K562 (cell line): ENCODE results near the gene SND1. TPM values are rescaled to one million over a fixed set of nuclear protein-coding genes. Genes with fewer than 3 reads are reported as not detected.

Experiments
- E2F8 ChIP-seq: fragments of 450-650 bp; IDR thresholded peaks from 2 replicates; pipeline ENCODE4 v1.7.1; 2018; ENCODE audit warnings: mild to moderate bottlenecking, low read depth; ENCODE audit not compliant: partially characterized antibody
- EHMT2 ChIP-seq: fragments of 450-650 bp; IDR thresholded peaks from 2 replicates; pipeline ENCODE4 v1.6.1; 2018; ENCODE audit warnings: antibody characterized with exemption
- GTF2E2 ChIP-seq: fragments of 200-800 bp; sonication (Bioruptor generic); IDR thresholded peaks from 2 replicates; pipeline ENCODE4 v1.6.1; 2016; ENCODE audit warnings: missing genetic modification characterization, missing compliant biosample characterization
- HBP1 ChIP-seq: fragments of 450-650 bp; formaldehyde crosslinking; IDR thresholded peaks from 2 replicates; pipeline ENCODE4 v1.4.0; 2022; ENCODE audit warnings: missing genetic modification characterization
- HLTF ChIP-seq: fragments of 450-650 bp; IDR thresholded peaks from 2 replicates; pipeline ENCODE4 v1.6.1; 2016
- HMG20A ChIP-seq: fragments of 450-650 bp; formaldehyde crosslinking; conservative IDR thresholded peaks from 2 replicates; pipeline ENCODE4 v1.4.0; 2020; ENCODE audit warnings: mild to moderate bottlenecking, mixed read lengths
- HNRNPH1 ChIP-seq: fragments of 200-400 bp; formaldehyde crosslinking; optimal IDR thresholded peaks from 2 replicates; pipeline ENCODE3; 2017; ENCODE audit warnings: low read depth, mild to moderate bottlenecking, low read length, moderate library complexity
- KLF16 ChIP-seq: IDR thresholded peaks from 2 replicates; pipeline ENCODE4 v1.6.1; 2016; ENCODE audit warnings: antibody characterized with exemption
- MEIS2 ChIP-seq: fragments of 450-650 bp; IDR thresholded peaks from 2 replicates; pipeline ENCODE4 v1.6.1; 2014; ENCODE audit warnings: mild to moderate bottlenecking; ENCODE audit not compliant: partially characterized antibody
- NFXL1 ChIP-seq: fragments of 450-650 bp; formaldehyde crosslinking; IDR thresholded peaks from 2 replicates; pipeline ENCODE4 v1.4.0; 2021; ENCODE audit warnings: mild to moderate bottlenecking
- POLR3G ChIP-seq: IDR thresholded peaks from 2 replicates; pipeline ENCODE4 v1.6.1; 2011; ENCODE audit not compliant: insufficient read length, insufficient replicate concordance; ENCODE audit errors: extremely low read depth
- RBM15 ChIP-seq: fragments of 200-400 bp; formaldehyde crosslinking; IDR thresholded peaks from 2 replicates; pipeline ENCODE4 v1.6.1; 2018; ENCODE audit warnings: mild to moderate bottlenecking, low read length, moderate library complexity; ENCODE audit not compliant: insufficient read depth
- SMAD3 ChIP-seq: fragments of 450-650 bp; formaldehyde crosslinking; conservative IDR thresholded peaks from 2 replicates; pipeline ENCODE4 v1.4.0; 2020; ENCODE audit warnings: mild to moderate bottlenecking
- SMAD4 ChIP-seq: fragments of 250-450 bp; sonication (Bioruptor Pico); conservative IDR thresholded peaks from 2 replicates; pipeline ENCODE4 v1.8.0; 2021; ENCODE audit warnings: inconsistent platforms, mild to moderate bottlenecking, moderate library complexity
- TEAD1 ChIP-seq, 2 experiments: fragments of 450-650 bp in 1 of 2; sonication (generic) in 1 of 2; formaldehyde crosslinking; IDR thresholded peaks; 2 replicates each; pipeline versions ENCODE4 v1.4.0 to v1.8.0; 2020 to 2022; ENCODE audit warnings: mild to moderate bottlenecking in 2 of 2, missing genetic modification reagents in 1 of 2
- USF2 ChIP-seq: sonication (generic); formaldehyde crosslinking; IDR thresholded peaks from 2 replicates; pipeline ENCODE4 v1.5.0; 2020; ENCODE audit warnings: missing genetic modification reagents
- WHSC1 ChIP-seq: IDR thresholded peaks from one replicate; pipeline ENCODE4 v1.6.1; 2012; ENCODE audit warnings: low read length, control low read depth, inconsistent platforms
- XRCC5 ChIP-seq: fragments of 200-400 bp; formaldehyde crosslinking; IDR thresholded peaks from 2 replicates; pipeline ENCODE4 v1.6.1; 2017; ENCODE audit warnings: low read depth, mild to moderate bottlenecking, low read length
- ZBTB43 ChIP-seq: sonication (generic); formaldehyde crosslinking; IDR thresholded peaks from 2 replicates; pipeline ENCODE4 v1.8.0; 2023; ENCODE audit warnings: mild to moderate bottlenecking, missing genetic modification reagents
- ZFPM2 ChIP-seq: fragments of 250-450 bp; sonication (Bioruptor Pico); IDR thresholded peaks from 2 replicates; pipeline ENCODE4 v1.5.1; 2022; ENCODE audit warnings: mild to moderate bottlenecking
- ZNF3 ChIP-seq: fragments of 250-450 bp; sonication (Bioruptor Pico); IDR thresholded peaks from 2 replicates; pipeline ENCODE4 v1.5.0; 2021; ENCODE audit warnings: mild to moderate bottlenecking, moderate library complexity
- ZNF41 ChIP-seq: fragments of 250-450 bp; sonication (Bioruptor Pico); conservative IDR thresholded peaks from 2 replicates; pipeline ENCODE4 v1.4.0; 2020; ENCODE audit warnings: mild to moderate bottlenecking
- ZNF699 ChIP-seq: fragments of 250-450 bp; sonication (Bioruptor Pico); IDR thresholded peaks from 2 replicates; pipeline ENCODE4 v1.8.0; 2021; ENCODE audit warnings: mild to moderate bottlenecking, moderate library complexity; ENCODE audit not compliant: insufficient replicate concordance
- ZNF76 ChIP-seq: fragments of 250-450 bp; sonication (Bioruptor Pico); IDR thresholded peaks from 2 replicates; pipeline ENCODE4 v1.4.0; 2020; ENCODE audit warnings: mild to moderate bottlenecking, moderate library complexity, borderline replicate concordance
- polyA plus RNA-seq, 8 experiments: library from polyadenylated mRNA; depleted of rRNA in 4 of 8; stranded (reverse) in 5 of 8; unstranded in 3 of 8; fragments of >200 nt; fragmentation: Nextera tagmentation in 2 of 8; fragmentation: Illumina TruSeq in 1 of 8; extraction: Ambion mirVana in 2 of 8; extraction: Trizol in 1 of 8; gene quantifications; 2 replicates each; pipeline versions ENCODE4 v1.2.1 to v1.2.3, GENCODE V29; 2011 to 2014; ENCODE audit warnings: inconsistent platforms in 1 of 8, missing spikeins in 1 of 8
- total RNA-seq, 7 experiments: library from RNA; depleted of rRNA in 6 of 7; stranded (reverse); fragments of >200 nt in 6 of 7; fragmentation: Illumina TruSeq in 2 of 7; extraction: Trizol in 2 of 7; gene quantifications; 2 replicates each; pipeline versions ENCODE4 v1.2.1 to v1.2.3, GENCODE V29; 2011 to 2021; ENCODE audit warnings: low replicate concordance in 1 of 7

SND1 gene
- total and polyA plus RNA-seq, 9 of the 15 experiments (the other 6 are each of a cell fraction or from before 2014, with no cell fraction given) = 46.5 to 307 (median 191) TPM

DNA sequence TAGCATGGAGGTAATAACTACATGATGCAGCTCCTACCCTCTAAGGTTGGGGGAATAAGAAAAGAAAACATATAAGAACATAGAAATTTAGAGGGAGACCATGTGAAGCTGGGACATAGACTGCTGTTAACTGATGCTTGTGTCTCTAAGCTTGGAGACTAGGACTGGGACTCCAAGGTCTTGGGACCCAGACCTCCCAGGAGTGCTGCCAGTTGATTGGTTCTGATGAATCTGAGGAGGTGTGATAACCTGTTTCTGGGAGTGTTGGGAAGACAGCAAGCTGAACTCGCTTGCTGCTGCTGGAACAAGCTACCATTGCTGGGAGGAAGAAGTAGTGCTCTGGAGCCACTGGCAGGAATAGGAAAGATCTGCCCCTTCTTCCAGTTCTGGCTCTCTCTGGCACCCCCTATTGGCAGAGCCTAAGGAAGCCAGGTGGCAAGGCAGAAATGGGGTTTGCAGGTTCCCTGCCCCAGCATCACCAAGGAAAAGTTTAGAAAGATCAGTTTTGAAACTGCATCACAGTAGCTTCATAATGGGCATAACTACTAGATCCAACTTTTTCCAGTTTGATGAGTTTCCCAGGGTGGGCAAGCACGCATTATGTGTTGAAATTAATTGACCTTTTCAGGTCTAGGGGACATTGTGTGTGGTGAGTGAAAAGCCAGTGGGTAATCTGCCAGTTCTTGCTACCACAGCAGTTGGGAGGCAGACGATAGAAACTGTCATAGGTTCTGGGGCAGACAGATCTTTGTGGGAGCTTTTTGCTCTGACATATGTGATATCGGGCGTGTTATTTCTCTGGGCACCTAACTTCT lies 140.7 kb downstream of the SND1 start (continued):
- TF ChIP-seq E2F8 = no peak
- no peak for TF ChIP-seq SMAD3 (CRISPR knock-in tag)
- no peak for TF ChIP-seq ZFPM2 (CRISPR knock-in tag)
- TF ChIP-seq GTF2E2 (tag) = no peak
- no peak for TF ChIP-seq ZNF699 (CRISPR knock-in tag)
- TF ChIP-seq HLTF = no peak
- no peak for TF ChIP-seq HNRNPH1
- peak in 1 of 2 experiments; percentile 56; a peak in 1 of 4 replicates for TF ChIP-seq TEAD1 (CRISPR knock-in tag; IDR thresholded peaks at IDR 0.05)
- peak; percentile 67 for TF ChIP-seq KLF16
- no peak for TF ChIP-seq HMG20A (CRISPR knock-in tag)
- TF ChIP-seq HBP1 (CRISPR knock-in tag) = no peak
- no peak for TF ChIP-seq ZNF3
- no peak for TF ChIP-seq RBM15
- TF ChIP-seq XRCC5 = peak; percentile 83
- no peak for TF ChIP-seq USF2 (CRISPR knock-in tag)
- TF ChIP-seq MEIS2 = no peak
- TF ChIP-seq POLR3G = no peak
- TF ChIP-seq ZNF76 (CRISPR knock-in tag) = no peak
- TF ChIP-seq EHMT2 = no peak
- TF ChIP-seq ZBTB43 (CRISPR knock-in tag) = no peak
- TF ChIP-seq WHSC1 = no peak
- no peak for TF ChIP-seq ZNF41 (CRISPR knock-in tag)
- TF ChIP-seq SMAD4 (CRISPR knock-in tag) = no peak
- no peak for TF ChIP-seq NFXL1
